ENCODE data around the gene PAGE4. TPM values are rescaled to one million over a fixed set of nuclear protein-coding genes. Genes with fewer than 3 reads are reported as not detected.
A peak's percentile ranks its signal among the peaks of the same experiment; 100 is the strongest.

Gene PAGE4
- total RNA-seq, 4 donors from 2014 or later = 2.8 to 4.6 (median 4.5) TPM; not detected in 1

DNA sequence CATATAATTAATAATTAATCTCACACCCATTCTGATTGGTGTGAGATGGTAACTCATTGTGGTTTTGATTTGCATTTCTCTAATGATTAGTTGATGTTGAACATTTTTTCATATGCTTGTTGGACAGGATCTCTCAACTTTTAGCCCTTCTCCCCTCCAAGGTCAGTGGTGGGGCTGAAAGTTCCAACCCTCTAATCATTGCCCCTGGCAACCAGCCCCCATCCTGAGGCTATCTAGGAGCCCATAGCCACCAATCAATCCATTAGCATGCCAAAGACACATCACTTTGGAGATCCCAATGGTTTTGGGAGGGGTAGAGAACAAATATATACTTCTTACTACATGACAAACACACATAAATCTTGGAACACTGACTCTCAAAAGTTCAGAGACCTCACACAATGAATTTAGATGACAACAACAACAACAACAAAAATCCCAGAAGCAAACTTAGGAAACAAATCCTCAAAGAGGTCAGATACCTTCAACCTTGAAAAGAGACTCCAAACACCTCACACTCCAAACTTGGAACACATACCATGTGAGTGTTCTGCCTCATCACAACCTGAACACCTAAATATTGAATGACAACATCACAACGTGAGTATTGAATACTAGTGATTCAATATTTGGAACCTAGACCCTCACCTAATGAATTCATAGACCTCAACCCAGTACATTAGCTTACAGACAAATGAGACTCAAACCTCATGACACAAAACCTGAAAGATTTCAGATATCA, 19.0 kb upstream of the PAGE4 start:
- Histone ChIP-seq H3K9me3 (no peaks in the 10 kb centered on the region), H3K4me1 (no peaks in the 10 kb centered on the region), H3K4me3 (no peak overlapping the region), H3K36me3 (no peaks in the 10 kb centered on the region), H3K27ac (no peak overlapping the region), H3K27me3 (no peaks in the 10 kb centered on the region)
- WGBS, 2 donors (ENCODE audit: low coverage in 1 of 2) = 58 to 83% methylated on average over 1 of the region's 1 CpG
- ATAC-seq = no peak
- TF ChIP-seq POLR2A (IDR thresholded peaks at IDR 0.05) (no peak), POLR2AphosphoS5 (IDR thresholded peaks at IDR 0.05) (no peak), CTCF (IDR thresholded peaks at IDR 0.05) (no peak), EP300 (IDR thresholded peaks at IDR 0.05) (no peak)

DNA sequence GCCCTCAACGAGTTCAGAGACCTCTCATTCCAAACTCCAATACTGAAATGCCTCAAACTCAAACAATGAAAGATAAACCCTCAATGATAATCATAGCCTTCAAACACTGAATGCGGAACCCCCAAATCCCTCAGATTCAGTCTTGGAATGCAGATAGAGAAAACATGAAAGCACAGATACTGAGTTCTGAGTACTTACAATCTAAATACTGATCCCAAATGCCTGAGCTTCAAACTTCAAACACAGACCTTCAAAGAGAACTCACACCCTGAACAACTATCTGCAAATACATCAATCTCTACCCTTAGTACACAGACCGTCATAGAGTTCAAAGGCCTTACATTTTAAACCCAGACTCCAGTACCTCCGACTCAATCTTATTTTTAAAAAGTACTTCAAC, 16.9 kb upstream of the PAGE4 start:
- no peaks in the 10 kb centered on the region for H3K36me3 ChIP-seq
- no peak overlapping the region for H3K27ac ChIP-seq
- TF ChIP-seq POLR2AphosphoS5 (IDR thresholded peaks at IDR 0.05) (no peak), CTCF (IDR thresholded peaks at IDR 0.05) (no peak), EP300 (IDR thresholded peaks at IDR 0.05) (no peak), POLR2A (IDR thresholded peaks at IDR 0.05) (no peak)
- no peaks in the 10 kb centered on the region for H3K9me3 ChIP-seq
- 18 to 31% methylated on average over 3 of the region's 4 CpGs for WGBS, 2 donors (ENCODE audit: low coverage in 1 of 2)
- no peaks in the 10 kb centered on the region for H3K27me3 ChIP-seq
- ATAC-seq = no peak
- H3K4me1 ChIP-seq = no peaks in the 10 kb centered on the region
- H3K4me3 ChIP-seq = no peak overlapping the region

- 69 to 87% methylated on average over 2 to 4 of the region's 4 CpGs for WGBS, 2 donors (ENCODE audit: low coverage in 1 of 2)
- no peak overlapping the region for H3K27ac ChIP-seq
- H3K4me3 ChIP-seq = no peak overlapping the region
- H3K9me3 ChIP-seq = no peaks in the 10 kb centered on the region
- no peaks in the 10 kb centered on the region for H3K27me3 ChIP-seq
- no peaks in the 10 kb centered on the region for H3K36me3 ChIP-seq
- H3K4me1 ChIP-seq = no peaks in the 10 kb centered on the region
- no peak for ATAC-seq
- TF ChIP-seq POLR2A (IDR thresholded peaks at IDR 0.05) = no peak
- TF ChIP-seq POLR2AphosphoS5 (IDR thresholded peaks at IDR 0.05) = no peak
- no peak for TF ChIP-seq CTCF (IDR thresholded peaks at IDR 0.05)
- TF ChIP-seq EP300 (IDR thresholded peaks at IDR 0.05) = no peak
Measured at GRCh38 chrX:49816435-49816834, 12.7 kb upstream of the PAGE4 start.

DNA sequence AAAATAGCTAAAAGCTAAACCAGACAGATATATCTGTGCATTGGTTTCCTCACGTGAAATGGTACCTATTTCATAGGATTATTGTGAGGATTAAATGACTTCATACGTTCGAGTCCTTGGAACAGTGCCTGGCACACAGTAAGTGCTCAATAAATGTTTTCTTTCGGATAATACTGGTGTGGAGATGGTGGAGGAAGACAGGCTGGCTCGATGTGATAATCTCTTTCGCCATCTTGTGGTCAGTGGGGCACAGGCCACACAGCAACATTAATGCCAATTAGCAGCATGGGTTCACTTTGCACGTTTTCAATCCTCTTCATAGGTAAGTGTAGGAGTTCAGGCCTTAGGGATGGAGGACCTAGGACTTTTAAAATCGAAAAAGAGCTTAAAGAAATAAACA, 9.3 kb downstream of the PAGE4 start:
- 0 to 23% methylated on average over 3 to 8 of the region's 8 CpGs for WGBS, 2 donors (ENCODE audit: low coverage in 1 of 2)
- H3K9me3 ChIP-seq = no peaks in the 10 kb centered on the region
- TF ChIP-seq CTCF (IDR thresholded peaks at IDR 0.05) (peak; percentile 27 to 67 (median 46)), POLR2A (IDR thresholded peaks at IDR 0.05) (no peak), POLR2AphosphoS5 (IDR thresholded peaks at IDR 0.05) (no peak)
- ATAC-seq = no peak
- no peaks in the 10 kb centered on the region for H3K27me3 ChIP-seq
- no peak overlapping the region for H3K4me3 ChIP-seq
- no peak overlapping the region for H3K27ac ChIP-seq
- H3K36me3 ChIP-seq = no peaks in the 10 kb centered on the region
- no peaks in the 10 kb centered on the region for H3K4me1 ChIP-seq

- H3K36me3 ChIP-seq = no peaks in the 10 kb centered on the region
- H3K27me3 ChIP-seq = no peaks in the 10 kb centered on the region
- H3K9me3 ChIP-seq = no peaks in the 10 kb centered on the region
- no peak overlapping the region for H3K4me3 ChIP-seq
- WGBS, 2 donors (ENCODE audit: low coverage in 1 of 2) = 100% methylated on average over 1 of the region's 3 CpGs; no CpG with 5 or more reads in 1 of the 2 donors
- ATAC-seq = peak; percentile 37
- peak in 3 of 4 experiments; percentile 6 to 49 (median 28) for TF ChIP-seq CTCF (IDR thresholded peaks at IDR 0.05)
- no peak for TF ChIP-seq EP300 (IDR thresholded peaks at IDR 0.05)
- H3K27ac ChIP-seq = no peak overlapping the region
- no peaks in the 10 kb centered on the region for H3K4me1 ChIP-seq
Measured at GRCh38 chrX:49840679-49841078, 11.6 kb downstream of the PAGE4 start.
